Measurements from ENCODE around the gene STEAP4.

Gene STEAP4

GRCh38 chr7:88306590-88307048 lies at the start of gene STEAP4:
STEAP4 (minus strand) TSS chr7:88306894; CDS start chr7:88284269, 22,625 bp downstream.
- no peak for DNase-seq (ENCODE audit: low read depth)

GRCh38 chr7:88355011-88355410 lies 48.3 kb upstream of the STEAP4 start:
- no peak for DNase-seq (ENCODE audit: low read depth)

GRCh38 chr7:88350118-88350517 lies 43.4 kb upstream of the STEAP4 start:
- no peak for DNase-seq (ENCODE audit: low read depth)

- no peak for DNase-seq (ENCODE audit: low read depth)
Measured at GRCh38 chr7:88347517-88347916, 40.8 kb upstream of the STEAP4 start.

GRCh38 chr7:88347090-88347489 lies 40.4 kb upstream of the STEAP4 start:
- no peak for DNase-seq (ENCODE audit: low read depth)

- DNase-seq (ENCODE audit: low read depth) = no peak
Measured at GRCh38 chr7:88346357-88346756, 39.7 kb upstream of the STEAP4 start.

- DNase-seq (ENCODE audit: low read depth) = no peak
Measured at GRCh38 chr7:88344956-88345832, 38.5 kb upstream of the STEAP4 start.

GRCh38 chr7:88344271-88344670 lies 37.6 kb upstream of the STEAP4 start:
- no peak for DNase-seq (ENCODE audit: low read depth)

GRCh38 chr7:88339195-88339922 lies 32.7 kb upstream of the STEAP4 start:
- DNase-seq (ENCODE audit: low read depth) = no peak

- DNase-seq (ENCODE audit: low read depth) = no peak
Measured at GRCh38 chr7:88338503-88338902, 31.8 kb upstream of the STEAP4 start.

GRCh38 chr7:88337572-88337971 lies 30.9 kb upstream of the STEAP4 start:
- DNase-seq (ENCODE audit: low read depth) = no peak

- no peak for DNase-seq (ENCODE audit: low read depth)
Measured at GRCh38 chr7:88331322-88331721, 24.6 kb upstream of the STEAP4 start.

GRCh38 chr7:88329532-88330463 lies 23.1 kb upstream of the STEAP4 start:
- DNase-seq (ENCODE audit: low read depth) = no peak

GRCh38 chr7:88328787-88329186 lies 22.1 kb upstream of the STEAP4 start:
- DNase-seq (ENCODE audit: low read depth) = no peak

GRCh38 chr7:88324699-88325098 lies 18.0 kb upstream of the STEAP4 start:
- no peak for DNase-seq (ENCODE audit: low read depth)

- DNase-seq (ENCODE audit: low read depth) = no peak
Measured at GRCh38 chr7:88322151-88322550, 15.5 kb upstream of the STEAP4 start.

- no peak for DNase-seq (ENCODE audit: low read depth)
Measured at GRCh38 chr7:88321694-88322093, 15.0 kb upstream of the STEAP4 start.

GRCh38 chr7:88318196-88318595 lies 11.5 kb upstream of the STEAP4 start:
- DNase-seq (ENCODE audit: low read depth) = no peak

GRCh38 chr7:88317422-88317821 lies 10.7 kb upstream of the STEAP4 start:
- DNase-seq (ENCODE audit: low read depth) = no peak

GRCh38 chr7:88316456-88316855 lies 9.8 kb upstream of the STEAP4 start:
- DNase-seq (ENCODE audit: low read depth) = no peak

GRCh38 chr7:88315522-88315921 lies 8.8 kb upstream of the STEAP4 start:
- DNase-seq (ENCODE audit: low read depth) = no peak

GRCh38 chr7:88314061-88314491 lies 7.4 kb upstream of the STEAP4 start:
- DNase-seq (ENCODE audit: low read depth) = no peak
